PC-9 (cell line): Measurements from ENCODE around the gene CSGALNACT2.
"Not testable (repeated sequence)": the region's sequence is repeated elsewhere in the genome, so short reads cannot be mapped to it uniquely, and the experiment has no call there.

Experiments used
- CTCF ChIP-seq: fragments of 200-600 bp; sonication (generic); conservative IDR thresholded peaks from 2 replicates; pipeline ENCODE4 v1.6.1; 2017; ENCODE audit warnings: mixed run types, antibody characterized with exemption, mild to moderate bottlenecking, moderate library complexity
- EZH2 ChIP-seq: fragments of 200-600 bp; sonication (generic); IDR thresholded peaks from 2 replicates; pipeline ENCODE4 v1.8.0; 2017; ENCODE audit warnings: antibody characterized with exemption, low read depth

GRCh38 chr10:43183764-43184163, 45.5 kb downstream of the CSGALNACT2 start:
- not testable (repeated sequence) for TF ChIP-seq CTCF, EZH2
